ENCODE measurements around the gene SPINDOC.
A peak's percentile ranks its signal among the peaks of the same experiment; 100 is the strongest.
"Not testable (repeated sequence)": the region's sequence is repeated elsewhere in the genome, so short reads cannot be mapped to it uniquely, and the experiment has no call there.

Gene SPINDOC

GRCh38 chr11:63858628-63859550 is 45.6 kb downstream of the SPINDOC start:
- no peak for DNase-seq

GRCh38 chr11:63862923-63863322 is 49.7 kb downstream of the SPINDOC start:
- peak; percentile 40 for DNase-seq

GRCh38 chr11:63863620-63864019 is 50.4 kb downstream of the SPINDOC start:
- not testable (repeated sequence) for DNase-seq

- DNase-seq: no peak
These were observed 53.0 kb downstream of the SPINDOC start for GRCh38 chr11:63866211-63866610.

- no peak for DNase-seq
These were observed 54.3 kb downstream of the SPINDOC start for GRCh38 chr11:63867511-63867910.

- DNase-seq: no peak
These were observed 55.3 kb downstream of the SPINDOC start for GRCh38 chr11:63868399-63869064.

- DNase-seq: no peak
These were observed 55.9 kb downstream of the SPINDOC start for GRCh38 chr11:63869171-63869591.

GRCh38 chr11:63869683-63870082 is 56.4 kb downstream of the SPINDOC start:
- no peak for DNase-seq

GRCh38 chr11:63870351-63871140 is 57.3 kb downstream of the SPINDOC start:
- DNase-seq: no peak

GRCh38 chr11:63871962-63872799 is 58.9 kb downstream of the SPINDOC start:
- DNase-seq: peak; percentile 66

- no peak for DNase-seq
These were observed 59.5 kb downstream of the SPINDOC start for GRCh38 chr11:63872800-63873197.

- DNase-seq: no peak
These were observed 60.1 kb downstream of the SPINDOC start for GRCh38 chr11:63873311-63873710.

- DNase-seq: no peak
These were observed 61.3 kb downstream of the SPINDOC start for GRCh38 chr11:63874511-63874910.

- DNase-seq: no peak
These were observed 62.3 kb downstream of the SPINDOC start for GRCh38 chr11:63875506-63876065.

- no peak for DNase-seq
These were observed 63.4 kb downstream of the SPINDOC start for GRCh38 chr11:63876616-63877015.

All from NCI-H774 (cell line).